ENCODE results near the gene C2orf76. TPM values are rescaled to one million over a fixed set of nuclear protein-coding genes. Genes with fewer than 3 reads are reported as not detected.

Gene C2orf76
- polyA plus RNA-seq, 1 of the 3 experiments (the other 2 are of a cell fraction), result 6.0 TPM

DNA sequence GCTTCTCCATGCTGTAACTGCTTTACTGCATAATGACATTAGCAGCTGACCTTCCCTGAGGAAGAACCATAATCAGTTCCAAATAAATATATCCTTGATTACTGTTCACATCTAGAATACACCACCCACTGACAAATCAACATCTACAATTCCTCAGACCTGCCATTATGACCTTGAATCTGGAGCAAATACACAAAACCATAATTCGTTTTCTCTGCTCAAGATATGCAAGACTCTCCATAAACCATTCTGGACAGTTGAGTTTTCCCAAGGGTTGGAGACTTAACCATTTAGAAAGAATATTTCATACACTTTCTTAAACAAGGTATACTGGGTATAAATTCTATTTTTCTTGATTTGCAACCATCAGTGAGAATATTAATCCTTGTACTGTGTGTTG, 11.8 kb downstream of the C2orf76 start (continued):
- TF ChIP-seq FOSL2 (IDR thresholded peaks at IDR 0.05; ENCODE audit: borderline replicate concordance, low read depth) (no peak), FOXJ3 (CRISPR knock-in tag; IDR thresholded peaks at IDR 0.05) (no peak), RCOR1 (IDR thresholded peaks at IDR 0.05; ENCODE audit: low read length) (no peak), TCF12 (IDR thresholded peaks at IDR 0.05) (no peak), TEAD4 (IDR thresholded peaks at IDR 0.05; ENCODE audit: borderline replicate concordance, insufficient read depth) (no peak)
- TF ChIP-seq, protein P1, sequence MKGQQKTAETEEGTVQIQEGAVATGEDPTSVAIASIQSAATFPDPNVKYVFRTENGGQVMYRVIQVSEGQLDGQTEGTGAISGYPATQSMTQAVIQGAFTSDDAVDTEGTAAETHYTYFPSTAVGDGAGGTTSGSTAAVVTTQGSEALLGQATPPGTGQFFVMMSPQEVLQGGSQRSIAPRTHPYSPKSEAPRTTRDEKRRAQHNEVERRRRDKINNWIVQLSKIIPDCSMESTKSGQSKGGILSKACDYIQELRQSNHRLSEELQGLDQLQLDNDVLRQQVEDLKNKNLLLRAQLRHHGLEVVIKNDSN (IDR thresholded peaks at IDR 0.05; ENCODE audit: borderline replicate concordance, low read depth), result no peak

DNA sequence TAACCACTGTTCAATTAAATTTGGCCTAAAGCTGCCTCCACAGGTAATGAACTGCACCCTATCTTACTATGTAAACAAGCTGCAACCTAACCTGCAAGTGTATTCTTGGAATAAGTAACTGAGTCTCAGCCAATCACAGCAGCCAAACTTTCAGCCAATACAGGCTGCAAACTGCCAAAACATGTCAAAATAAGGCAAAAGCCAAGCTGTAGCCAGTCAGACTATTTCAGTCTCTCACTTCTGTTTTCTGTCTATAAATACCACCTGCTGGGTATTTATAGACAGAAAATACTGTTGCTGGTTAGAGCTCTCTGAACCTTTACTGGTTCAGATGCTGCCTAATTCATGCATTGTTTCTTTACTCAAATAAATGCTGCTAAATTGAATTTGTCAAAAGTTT, 14.3 kb downstream of the C2orf76 start:
- Histone ChIP-seq H2AFZ (ENCODE audit: low read depth) (no peak overlapping the region), H3K9me2 (no peaks in the 10 kb centered on the region), H3K4me2 (no peak overlapping the region), H3K36me3 (replicated peaks in 1 of 2; ENCODE audit: control insufficient read depth in 1 of 2, insufficient read depth in 2 of 2, low read length in 1 of 2) (peaks cover 0 to 4% of the 10 kb centered on the region in 2 experiments), H3K79me2 (ENCODE audit: insufficient read depth) (no peaks in the 10 kb centered on the region), H3K27ac (ENCODE audit: low read depth in 2 of 2, low read length in 1 of 2) (no peak overlapping the region), H3K4me3 (ENCODE audit: low read depth in 2 of 2, low read length in 1 of 2) (no peak overlapping the region), H3K27me3 (ENCODE audit: insufficient read depth) (no peaks in the 10 kb centered on the region), H3K9ac (no peak overlapping the region), H3K4me1 (ENCODE audit: control insufficient read depth in 1 of 2, insufficient read depth in 2 of 2, low read depth in 1 of 2, low read length in 1 of 2) (no peaks in the 10 kb centered on the region), H4K20me1 (ENCODE audit: insufficient read depth) (no peaks in the 10 kb centered on the region), H3F3A (replicated peaks; ENCODE audit: insufficient read depth) (no peaks in the 10 kb centered on the region), H3K9me3 (no peaks in the 10 kb centered on the region)
- ChIA-PET POLR2A (no interaction called here), CTCF (no interaction called here)
- TF ChIP-seq JUND (IDR thresholded peaks at IDR 0.05), result no peak
- TF ChIP-seq TCF12 (IDR thresholded peaks at IDR 0.05), result no peak
- TF ChIP-seq, protein P2, sequence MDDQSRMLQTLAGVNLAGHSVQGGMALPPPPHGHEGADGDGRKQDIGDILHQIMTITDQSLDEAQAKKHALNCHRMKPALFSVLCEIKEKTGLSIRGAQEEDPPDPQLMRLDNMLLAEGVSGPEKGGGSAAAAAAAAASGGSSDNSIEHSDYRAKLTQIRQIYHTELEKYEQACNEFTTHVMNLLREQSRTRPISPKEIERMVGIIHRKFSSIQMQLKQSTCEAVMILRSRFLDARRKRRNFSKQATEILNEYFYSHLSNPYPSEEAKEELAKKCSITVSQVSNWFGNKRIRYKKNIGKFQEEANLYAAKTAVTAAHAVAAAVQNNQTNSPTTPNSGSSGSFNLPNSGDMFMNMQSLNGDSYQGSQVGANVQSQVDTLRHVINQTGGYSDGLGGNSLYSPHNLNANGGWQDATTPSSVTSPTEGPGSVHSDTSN (IDR thresholded peaks at IDR 0.05), result no peak
- no peak for TF ChIP-seq CHD2 (IDR thresholded peaks at IDR 0.05; ENCODE audit: low read length, partially characterized antibody)
- no peak for TF ChIP-seq RXRA (IDR thresholded peaks at IDR 0.05; ENCODE audit: borderline replicate concordance, low read depth)
- no peak for TF ChIP-seq NRF1 (IDR thresholded peaks at IDR 0.05; ENCODE audit: low read depth, low read length)
- TF ChIP-seq, protein P1 (IDR thresholded peaks at IDR 0.05; ENCODE audit: borderline replicate concordance, low read depth), result no peak
- TF ChIP-seq GABPA (IDR thresholded peaks at IDR 0.05; ENCODE audit: low read depth), result no peak
- TF ChIP-seq GATA2 (CRISPR knock-in tag; IDR thresholded peaks at IDR 0.05), result no peak
- TF ChIP-seq, protein P3, sequence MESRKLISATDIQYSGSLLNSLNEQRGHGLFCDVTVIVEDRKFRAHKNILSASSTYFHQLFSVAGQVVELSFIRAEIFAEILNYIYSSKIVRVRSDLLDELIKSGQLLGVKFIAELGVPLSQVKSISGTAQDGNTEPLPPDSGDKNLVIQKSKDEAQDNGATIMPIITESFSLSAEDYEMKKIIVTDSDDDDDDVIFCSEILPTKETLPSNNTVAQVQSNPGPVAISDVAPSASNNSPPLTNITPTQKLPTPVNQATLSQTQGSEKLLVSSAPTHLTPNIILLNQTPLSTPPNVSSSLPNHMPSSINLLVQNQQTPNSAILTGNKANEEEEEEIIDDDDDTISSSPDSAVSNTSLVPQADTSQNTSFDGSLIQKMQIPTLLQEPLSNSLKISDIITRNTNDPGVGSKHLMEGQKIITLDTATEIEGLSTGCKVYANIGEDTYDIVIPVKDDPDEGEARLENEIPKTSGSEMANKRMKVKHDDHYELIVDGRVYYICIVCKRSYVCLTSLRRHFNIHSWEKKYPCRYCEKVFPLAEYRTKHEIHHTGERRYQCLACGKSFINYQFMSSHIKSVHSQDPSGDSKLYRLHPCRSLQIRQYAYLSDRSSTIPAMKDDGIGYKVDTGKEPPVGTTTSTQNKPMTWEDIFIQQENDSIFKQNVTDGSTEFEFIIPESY (IDR thresholded peaks at IDR 0.05; ENCODE audit: borderline replicate concordance, low read depth), result no peak
- TF ChIP-seq, protein P4, sequence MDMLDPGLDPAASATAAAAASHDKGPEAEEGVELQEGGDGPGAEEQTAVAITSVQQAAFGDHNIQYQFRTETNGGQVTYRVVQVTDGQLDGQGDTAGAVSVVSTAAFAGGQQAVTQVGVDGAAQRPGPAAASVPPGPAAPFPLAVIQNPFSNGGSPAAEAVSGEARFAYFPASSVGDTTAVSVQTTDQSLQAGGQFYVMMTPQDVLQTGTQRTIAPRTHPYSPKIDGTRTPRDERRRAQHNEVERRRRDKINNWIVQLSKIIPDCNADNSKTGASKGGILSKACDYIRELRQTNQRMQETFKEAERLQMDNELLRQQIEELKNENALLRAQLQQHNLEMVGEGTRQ (IDR thresholded peaks at IDR 0.05; ENCODE audit: borderline replicate concordance, low read depth, low read length), result no peak
- TF ChIP-seq MEF2A (IDR thresholded peaks at IDR 0.05; ENCODE audit: borderline replicate concordance, low read depth), result no peak
- no peak for TF ChIP-seq NFIC (IDR thresholded peaks at IDR 0.05; ENCODE audit: borderline replicate concordance)
- DNase-seq, result no peak
